ENCODE results near the gene MAML3.

GRCh38 chr4:140112576-140112975 lies 41.4 kb downstream of the MAML3 start:
- no peak for TF ChIP-seq EZH2phosphoT487 (IDR thresholded peaks at IDR 0.05; ENCODE audit: low read depth)
- no peak for TF ChIP-seq CTCF (IDR thresholded peaks at IDR 0.05; ENCODE audit: low read depth, low read length)
